ENCODE results near the gene OAS2. TPM values are rescaled to one million over a fixed set of nuclear protein-coding genes. Genes with fewer than 3 reads are reported as not detected.
"Not testable (repeated sequence)": the region's sequence is repeated elsewhere in the genome, so short reads cannot be mapped to it uniquely, and the experiment has no call there.

The OAS2 gene
- total RNA-seq, 8 experiments from 2014 or later, result 0.14 to 78.4 (median 1.1) TPM; not detected in 1

DNA sequence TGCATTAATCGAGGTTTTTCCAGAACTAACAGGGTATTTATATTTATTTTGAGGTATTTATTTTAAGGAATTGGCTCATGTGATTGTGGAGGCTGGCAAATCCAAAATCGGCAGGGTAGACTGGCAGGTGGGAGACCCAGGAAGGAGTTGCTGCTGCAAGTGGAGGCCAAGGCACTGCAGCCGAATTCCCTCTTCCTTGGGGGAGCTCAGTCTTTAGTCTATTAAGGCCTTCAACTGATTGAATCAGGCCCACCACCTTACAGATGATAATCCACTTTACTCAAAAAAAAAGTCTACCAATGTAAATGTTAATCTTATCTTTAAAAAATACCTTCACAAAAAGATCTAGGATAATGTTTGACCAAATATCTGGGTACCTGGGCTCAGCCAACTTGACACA lies 1.2 kb upstream of the OAS2 start:
- H3K27ac ChIP-seq, result no peak overlapping the region
- 33 to 86% (median 46%) methylated on average over 1 to 3 of the region's 3 CpGs; no CpG with 5 or more reads in 2 of the 10 experiments for WGBS, 10 experiments
- in situ Hi-C loops (cut with MboI; ENCODE audit: low pct_unique_long_range_greater_than_20kb in 2 of 9, low sequenced_read_pairs in 9 of 9, unreplicated experiment in 9 of 9), result no loop called here

DNA sequence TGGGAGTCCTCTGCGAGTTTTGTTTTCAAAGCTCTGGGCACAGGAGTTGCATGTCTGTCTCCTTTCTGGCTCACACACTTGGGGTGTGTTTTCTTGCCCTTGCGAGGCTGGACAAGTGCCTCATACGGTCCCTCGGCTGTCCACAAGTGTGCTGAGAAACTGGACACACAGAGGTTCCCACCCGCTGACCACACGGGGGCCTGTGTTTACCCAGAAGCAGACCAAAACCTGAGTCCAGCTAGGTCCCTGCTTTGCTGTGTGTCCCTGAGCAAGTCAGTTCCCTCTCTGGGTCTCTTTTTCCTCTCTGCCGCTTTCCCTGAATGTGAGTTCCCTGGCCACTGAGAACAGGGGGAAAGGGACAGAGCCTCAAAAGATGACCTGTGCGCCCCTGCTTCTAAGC lies 678 bp upstream of the OAS2 start:
- WGBS, 10 experiments, result 38 to 100% (median 80%) methylated on average over 1 to 6 of the region's 8 CpGs; no CpG with 5 or more reads in 4 of the 10 experiments
- no peak overlapping the region for H3K4me3 ChIP-seq
- in situ Hi-C loops (cut with MboI; ENCODE audit: low pct_unique_long_range_greater_than_20kb in 2 of 9, low sequenced_read_pairs in 9 of 9, unreplicated experiment in 9 of 9), result no loop called here

More for the DNA sequence above, 1.2 kb upstream of the OAS2 start:
- no peak overlapping the region for H3K4me3 ChIP-seq
- no peak for ATAC-seq (replicated peaks in 6 of 8)
- no peaks in the 10 kb centered on the region for H3K4me1 ChIP-seq (replicated peaks in 1 of 2)

GRCh38 chr12:112979041-112979680 lies 842 bp downstream of the OAS2 start:
- WGBS, 10 experiments, result 20 to 100% (median 93%) methylated on average over 1 to 3 of the region's 6 CpGs; no CpG with 5 or more reads in 5 of the 10 experiments
- Histone ChIP-seq H3K4me3 (no peak overlapping the region), H3K27ac (no peak overlapping the region), H3K4me1 (replicated peaks in 1 of 2) (no peaks in the 10 kb centered on the region)
- ATAC-seq (replicated peaks in 6 of 8), result peak in 1 of 8 experiments; percentile 1
- in situ Hi-C loops (cut with MboI; ENCODE audit: low pct_unique_long_range_greater_than_20kb in 2 of 9, low sequenced_read_pairs in 9 of 9, unreplicated experiment in 9 of 9), result no loop called here

More for the DNA sequence above, 678 bp upstream of the OAS2 start:
- Histone ChIP-seq H3K4me1 (replicated peaks in 1 of 2) (no peaks in the 10 kb centered on the region), H3K27ac (no peak overlapping the region)
- peak in 1 of 8 experiments; percentile 9 for ATAC-seq (replicated peaks in 6 of 8)

DNA sequence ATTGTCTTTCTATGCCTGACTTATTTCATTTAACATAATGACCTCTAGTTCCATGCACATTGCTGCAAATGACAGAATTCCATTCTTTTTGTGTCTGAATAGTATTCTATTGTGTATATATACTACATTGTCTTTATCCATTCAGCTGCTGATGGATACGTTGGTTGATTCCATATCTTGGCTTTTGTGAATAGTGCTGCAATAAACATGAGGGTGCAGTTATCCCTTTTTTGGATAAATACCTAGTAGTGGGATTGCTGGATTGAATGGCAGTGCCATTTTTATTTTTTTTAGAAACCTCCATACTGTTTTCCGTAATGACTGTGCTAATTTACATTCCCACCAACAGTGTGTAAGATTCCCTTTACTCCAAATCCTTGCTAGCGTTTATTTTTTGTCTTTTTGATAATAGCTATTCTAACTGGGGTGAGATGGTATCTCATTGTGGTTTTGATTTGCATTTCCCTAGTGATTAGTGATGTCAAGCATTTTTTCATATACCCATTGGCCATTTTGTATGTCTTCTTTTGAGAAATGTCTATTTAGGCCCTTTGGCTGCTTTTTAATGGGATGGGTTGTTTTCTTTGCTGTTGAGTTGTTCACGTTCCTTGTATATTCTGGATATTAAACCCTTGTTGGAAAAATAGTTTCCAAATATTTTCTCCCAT lies 2.3 kb downstream of the OAS2 start:
- H3K4me3 ChIP-seq, result no peak overlapping the region
- no peaks in the 10 kb centered on the region for H3K4me1 ChIP-seq (replicated peaks in 1 of 2)
- in situ Hi-C loops (cut with MboI; ENCODE audit: low pct_unique_long_range_greater_than_20kb in 2 of 9, low sequenced_read_pairs in 9 of 9, unreplicated experiment in 9 of 9), result no loop called here
- 58 to 88% (median 73%) methylated on average over 1 to 4 of the region's 4 CpGs for WGBS, 10 experiments
- H3K27ac ChIP-seq, result no peak overlapping the region
- ATAC-seq (replicated peaks in 6 of 8), result no peak

DNA sequence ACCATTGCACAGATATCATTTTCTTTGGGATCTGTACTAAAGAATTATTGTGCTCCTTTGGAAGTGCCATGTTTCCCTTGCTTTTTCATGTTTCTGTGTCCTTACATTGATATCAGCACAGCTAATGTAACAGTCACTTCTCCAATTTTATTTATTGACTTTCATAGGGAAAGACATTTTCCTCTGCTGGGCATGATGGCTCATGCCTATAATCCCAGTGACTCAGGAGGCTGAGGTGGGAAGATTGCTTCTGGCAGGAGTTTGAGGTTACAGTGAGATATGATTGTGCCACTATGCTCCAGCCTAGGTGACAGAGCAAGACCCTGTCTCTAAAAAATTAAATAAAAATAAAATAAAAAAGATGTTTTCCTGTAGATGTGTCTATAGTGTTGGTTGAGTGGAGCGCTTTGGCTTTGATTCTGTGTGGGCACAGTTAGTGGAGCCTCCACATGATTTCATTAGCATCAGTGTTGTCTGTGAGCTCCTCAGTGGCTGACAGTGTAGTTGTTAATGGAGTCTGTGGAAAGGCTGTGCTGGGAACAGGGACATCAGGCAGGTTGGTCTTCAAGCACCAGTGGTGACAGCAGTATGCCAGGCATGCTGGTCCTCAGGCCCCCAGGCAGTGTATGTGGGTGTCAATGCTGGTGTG lies 7.4 kb downstream of the OAS2 start:
- in situ Hi-C loops (cut with MboI; ENCODE audit: low pct_unique_long_range_greater_than_20kb in 2 of 9, low sequenced_read_pairs in 9 of 9, unreplicated experiment in 9 of 9), result no loop called here
- no peak overlapping the region for H3K4me3 ChIP-seq
- ATAC-seq (replicated peaks in 6 of 8), result peak in 1 of 8 experiments; percentile 32
- H3K4me1 ChIP-seq (replicated peaks in 1 of 2), result no peaks in the 10 kb centered on the region
- no peak overlapping the region for H3K27ac ChIP-seq
- WGBS, 10 experiments, result 60 to 100% (median 85%) methylated on average over 1 of the region's 1 CpG; no CpG with 5 or more reads in 6 of the 10 experiments

- WGBS, 10 experiments, result 53 to 100% (median 79%) methylated on average over 1 to 4 of the region's 7 CpGs; no CpG with 5 or more reads in 5 of the 10 experiments
- no peak for ATAC-seq (replicated peaks in 6 of 8)
Observed at GRCh38 chr12:112986291-112986800, 8.0 kb downstream of the OAS2 start.

DNA sequence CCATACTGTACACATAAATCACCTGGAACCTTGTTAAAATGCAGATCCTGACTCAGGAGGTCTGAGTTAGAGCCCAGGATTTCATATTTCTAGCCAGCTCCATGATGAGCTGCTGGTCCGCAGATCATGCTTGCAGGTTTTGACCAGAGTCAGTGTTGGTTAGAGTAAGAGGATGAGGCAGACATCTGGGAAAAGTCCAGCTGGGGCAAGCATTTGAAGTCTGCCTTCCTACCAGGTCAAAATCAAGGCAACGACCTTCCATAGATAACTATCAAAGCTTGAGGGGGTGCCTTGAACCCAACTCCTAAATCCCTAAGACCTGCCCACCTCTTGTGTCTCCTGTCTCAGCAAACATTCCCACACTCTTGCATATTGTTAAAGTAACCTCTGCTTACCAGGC lies 9.2 kb downstream of the OAS2 start:
- 0 to 100% (median 57%) methylated on average over 1 to 2 of the region's 2 CpGs; no CpG with 5 or more reads in 4 of the 10 experiments for WGBS, 10 experiments
- in situ Hi-C loops (cut with MboI; ENCODE audit: low pct_unique_long_range_greater_than_20kb in 2 of 9, low sequenced_read_pairs in 9 of 9, unreplicated experiment in 9 of 9), result no loop called here
- Histone ChIP-seq H3K27ac (no peak overlapping the region), H3K4me1 (replicated peaks in 1 of 2) (no peaks in the 10 kb centered on the region), H3K4me3 (no peak overlapping the region)
- no peak for ATAC-seq (replicated peaks in 6 of 8)

More at GRCh38 chr12:112986291-112986800, 8.0 kb downstream of the OAS2 start:
- H3K4me1 ChIP-seq (replicated peaks in 1 of 2), result no peaks in the 10 kb centered on the region
- no peak overlapping the region for H3K4me3 ChIP-seq
- in situ Hi-C loops (cut with MboI; ENCODE audit: low pct_unique_long_range_greater_than_20kb in 2 of 9, low sequenced_read_pairs in 9 of 9, unreplicated experiment in 9 of 9), result no loop called here
- no peak overlapping the region for H3K27ac ChIP-seq

DNA sequence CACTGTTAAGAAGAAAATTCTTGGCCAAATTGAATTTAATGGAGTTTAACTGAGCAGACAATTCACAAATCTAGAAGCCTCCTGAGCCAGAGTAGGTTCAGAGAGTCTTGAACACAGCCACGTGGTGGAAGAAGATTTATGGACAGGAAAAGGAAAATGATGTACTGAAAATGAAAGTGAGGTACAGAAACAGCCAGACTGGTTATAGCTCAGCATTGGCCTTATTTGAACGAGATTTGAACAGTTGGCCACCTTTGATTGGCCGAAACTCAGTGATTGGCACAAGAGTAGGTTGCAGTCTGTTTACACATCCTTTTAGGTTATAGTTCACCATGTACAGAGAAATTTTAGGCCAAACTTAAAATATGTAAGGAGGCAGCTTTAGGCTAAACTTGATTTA lies 9.9 kb downstream of the OAS2 start:
- ATAC-seq (replicated peaks in 6 of 8), result no peak
- 0 to 83% (median 51%) methylated on average over 1 to 3 of the region's 3 CpGs; no CpG with 5 or more reads in 1 of the 10 experiments for WGBS, 10 experiments

DNA sequence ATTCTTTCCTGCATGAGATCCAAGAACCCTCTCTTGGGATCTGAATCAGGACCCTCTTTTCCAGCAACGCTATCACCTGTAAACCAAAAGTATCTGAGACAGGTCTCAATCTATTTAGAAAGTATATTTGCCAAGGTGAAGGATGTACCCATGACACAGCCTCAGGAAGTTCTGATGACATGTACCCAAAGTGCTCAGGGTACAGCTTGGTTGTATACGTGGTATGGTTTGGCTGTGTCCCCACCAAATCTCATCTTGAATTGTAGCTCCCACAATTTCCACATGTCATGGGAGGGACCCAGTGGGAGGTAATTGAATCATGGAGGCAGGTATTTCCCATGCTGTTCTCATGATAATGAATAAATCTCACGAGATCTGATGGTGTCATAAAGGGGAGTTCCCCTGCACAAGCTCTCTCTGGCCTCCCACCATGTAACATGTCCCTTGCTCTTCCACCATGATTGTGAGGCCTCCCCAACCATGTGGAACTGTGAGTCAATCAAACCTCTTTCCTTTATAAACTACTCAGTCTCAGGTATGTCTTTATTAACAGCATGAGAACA lies 10.6 kb downstream of the OAS2 start:
- ATAC-seq (replicated peaks in 6 of 8); H3K27ac ChIP-seq; H3K4me3 ChIP-seq; in situ Hi-C loops (cut with MboI; ENCODE audit: low pct_unique_long_range_greater_than_20kb in 2 of 9, low sequenced_read_pairs in 9 of 9, unreplicated experiment in 9 of 9); H3K4me1 ChIP-seq (replicated peaks in 1 of 2): not testable (repeated sequence)
- 0 to 89% (median 62%) methylated on average over 1 to 3 of the region's 3 CpGs; no CpG with 5 or more reads in 3 of the 10 experiments for WGBS, 10 experiments

More for the DNA sequence above, 9.9 kb downstream of the OAS2 start:
- H3K4me3 ChIP-seq, result no peak overlapping the region
- no peak overlapping the region for H3K27ac ChIP-seq
- in situ Hi-C loops (cut with MboI; ENCODE audit: low pct_unique_long_range_greater_than_20kb in 2 of 9, low sequenced_read_pairs in 9 of 9, unreplicated experiment in 9 of 9), result no loop called here
- H3K4me1 ChIP-seq (replicated peaks in 1 of 2), result no peaks in the 10 kb centered on the region

DNA sequence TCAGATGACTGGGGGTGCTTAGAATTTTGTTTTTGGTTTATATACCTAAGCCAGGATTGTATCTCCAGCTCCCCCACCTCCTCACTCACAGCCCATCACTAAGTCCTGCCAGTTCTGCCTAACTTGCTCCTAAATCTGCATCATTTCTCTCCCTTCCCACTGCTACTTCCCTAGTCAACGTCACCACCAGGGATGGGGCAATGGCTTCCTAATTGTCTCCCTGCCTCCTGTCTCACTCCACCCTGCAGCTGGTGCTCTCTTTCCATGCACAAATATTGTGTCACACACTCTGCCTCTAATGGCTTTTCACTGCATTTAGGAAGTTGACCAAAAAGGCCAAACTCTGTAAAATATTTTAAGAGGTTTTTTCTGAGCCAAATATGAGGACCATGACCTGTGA lies 11.5 kb downstream of the OAS2 start:
- Histone ChIP-seq H3K4me1 (replicated peaks in 1 of 2) (no peaks in the 10 kb centered on the region), H3K27ac (no peak overlapping the region), H3K4me3 (no peak overlapping the region)
- WGBS, 10 experiments, result 0 to 100% (median 28%) methylated on average over 1 of the region's 1 CpG; no CpG with 5 or more reads in 4 of the 10 experiments
- ATAC-seq (replicated peaks in 6 of 8), result peak in 2 of 8 experiments; percentile 52 to 80
- in situ Hi-C loops (cut with MboI; ENCODE audit: low pct_unique_long_range_greater_than_20kb in 2 of 9, low sequenced_read_pairs in 9 of 9, unreplicated experiment in 9 of 9), result no loop called here

GRCh38 chr12:112992541-112993398 lies 14.5 kb downstream of the OAS2 start:
- Histone ChIP-seq H3K4me3 (no peak overlapping the region), H3K4me1 (replicated peaks in 1 of 2) (no peaks in the 10 kb centered on the region), H3K27ac (no peak overlapping the region)
- in situ Hi-C loops (cut with MboI; ENCODE audit: low pct_unique_long_range_greater_than_20kb in 2 of 9, low sequenced_read_pairs in 9 of 9, unreplicated experiment in 9 of 9), result no loop called here
- 0 to 20% (median 0%) methylated on average over 1 to 2 of the region's 2 CpGs; no CpG with 5 or more reads in 4 of the 10 experiments for WGBS, 10 experiments
- ATAC-seq (replicated peaks in 6 of 8), result peak in 3 of 8 experiments; percentile 70 to 84 (median 70)

DNA sequence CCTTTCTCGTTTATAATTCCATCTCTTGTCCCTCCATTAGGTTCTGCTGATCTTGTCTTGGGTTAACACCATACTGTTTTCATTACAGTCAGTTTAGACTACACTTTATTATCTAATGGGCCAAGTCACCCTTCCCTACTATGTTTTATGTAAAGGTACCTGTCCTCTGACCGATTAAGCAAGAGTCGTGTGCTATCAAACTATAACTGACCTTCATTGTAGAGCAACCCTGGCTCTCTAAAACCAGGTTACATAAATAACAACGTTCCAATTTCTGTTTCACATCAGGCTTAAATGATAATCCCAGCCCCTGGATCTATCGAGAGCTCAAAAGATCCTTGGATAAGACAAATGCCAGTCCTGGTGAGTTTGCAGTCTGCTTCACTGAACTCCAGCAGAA lies 16.7 kb downstream of the OAS2 start:
- WGBS, 10 experiments, result 33 to 93% (median 65%) methylated on average over 1 to 5 of the region's 5 CpGs
- no peak overlapping the region for H3K4me3 ChIP-seq
- no peaks in the 10 kb centered on the region for H3K4me1 ChIP-seq (replicated peaks in 1 of 2)
- ATAC-seq (replicated peaks in 6 of 8), result no peak
- in situ Hi-C loops (cut with MboI; ENCODE audit: low pct_unique_long_range_greater_than_20kb in 2 of 9, low sequenced_read_pairs in 9 of 9, unreplicated experiment in 9 of 9), result no loop called here
- no peak overlapping the region for H3K27ac ChIP-seq

Measured in motor neuron (in vitro differentiated cells).